Measurements from ENCODE around the gene OR2B6. TPM values are rescaled to one million over a fixed set of nuclear protein-coding genes. Genes with fewer than 3 reads are reported as not detected.

The OR2B6 gene
- total RNA-seq, 4 donors from 2014 or later: not detected

- no peak overlapping the region for H3K4me3 ChIP-seq
- H3K27ac ChIP-seq: no peak overlapping the region
- WGBS, 2 donors: 77 to 91% methylated on average over 3 of the region's 3 CpGs
- no peaks in the 10 kb centered on the region for H3K9me3 ChIP-seq
- H3K4me1 ChIP-seq: no peaks in the 10 kb centered on the region
- TF ChIP-seq EP300 (IDR thresholded peaks at IDR 0.05) (no peak), POLR2A (IDR thresholded peaks at IDR 0.05) (no peak), CTCF (IDR thresholded peaks at IDR 0.05) (no peak)
- DNase-seq (ENCODE audit: low spot score in 2 of 2): no peak
- no peaks in the 10 kb centered on the region for H3K36me3 ChIP-seq
- no peaks in the 10 kb centered on the region for H3K27me3 ChIP-seq
Observed at GRCh38 chr6:28003661-28004060, 46.6 kb downstream of the OR2B6 start.

GRCh38 chr6:28004350-28005151 is 47.5 kb downstream of the OR2B6 start:
- no peak for DNase-seq (ENCODE audit: low spot score in 2 of 2)
- no peaks in the 10 kb centered on the region for H3K27me3 ChIP-seq
- H3K4me1 ChIP-seq: no peaks in the 10 kb centered on the region
- TF ChIP-seq CTCF (IDR thresholded peaks at IDR 0.05) (no peak), POLR2A (IDR thresholded peaks at IDR 0.05) (no peak), EP300 (IDR thresholded peaks at IDR 0.05) (no peak)
- H3K9me3 ChIP-seq: no peaks in the 10 kb centered on the region
- H3K27ac ChIP-seq: no peak overlapping the region
- no peaks in the 10 kb centered on the region for H3K36me3 ChIP-seq
- WGBS, 2 donors: 73 to 76% methylated on average over 5 of the region's 5 CpGs
- H3K4me3 ChIP-seq: no peak overlapping the region

GRCh38 chr6:28005152-28005890 is 48.3 kb downstream of the OR2B6 start:
- TF ChIP-seq EP300 (IDR thresholded peaks at IDR 0.05) (no peak), POLR2A (IDR thresholded peaks at IDR 0.05) (no peak), CTCF (IDR thresholded peaks at IDR 0.05) (no peak)
- no peak overlapping the region for H3K27ac ChIP-seq
- DNase-seq (ENCODE audit: low spot score in 2 of 2): no peak
- H3K4me1 ChIP-seq: no peaks in the 10 kb centered on the region
- 18 to 28% methylated on average over 5 of the region's 5 CpGs for WGBS, 2 donors
- no peaks in the 10 kb centered on the region for H3K27me3 ChIP-seq
- no peaks in the 10 kb centered on the region for H3K36me3 ChIP-seq
- H3K4me3 ChIP-seq: no peak overlapping the region
- no peaks in the 10 kb centered on the region for H3K9me3 ChIP-seq

GRCh38 chr6:28005975-28006374 is 48.9 kb downstream of the OR2B6 start:
- TF ChIP-seq POLR2A (IDR thresholded peaks at IDR 0.05): no peak
- TF ChIP-seq CTCF (IDR thresholded peaks at IDR 0.05): no peak
- no peak for TF ChIP-seq EP300 (IDR thresholded peaks at IDR 0.05)
- 49 to 57% methylated on average over 3 of the region's 3 CpGs for WGBS, 2 donors
- H3K27me3 ChIP-seq: no peaks in the 10 kb centered on the region
- H3K27ac ChIP-seq: no peak overlapping the region
- H3K9me3 ChIP-seq: no peaks in the 10 kb centered on the region
- no peaks in the 10 kb centered on the region for H3K4me1 ChIP-seq
- no peak for DNase-seq (ENCODE audit: low spot score in 2 of 2)
- no peaks in the 10 kb centered on the region for H3K36me3 ChIP-seq
- no peak overlapping the region for H3K4me3 ChIP-seq

Other genes starting within 250 kb of the OR2B6 start
- gene OR2B2, start 44.8 kb upstream of the OR2B6 start, total RNA-seq: not detected
- gene ZNF165, start 123.3 kb downstream of the OR2B6 start, total RNA-seq: 1 to 10 TPM in 1 of 4 donors, under 1 TPM in 3; 0.30 to 2.2 (median 0.43) TPM
- 1 to 10 TPM in 3 of 4 donors, under 1 TPM in 1; 0.78 to 9.9 (median 3.6) TPM for gene ZSCAN16, start 167.4 kb downstream of the OR2B6 start, total RNA-seq
- 10 to 100 TPM; 19.8 to 38.4 (median 24.8) TPM for gene ZKSCAN8, start 184.6 kb downstream of the OR2B6 start, total RNA-seq